ENCODE measurements around the gene CYP1B1. TPM values are rescaled to one million over a fixed set of nuclear protein-coding genes. Genes with fewer than 3 reads are reported as not detected.

The CYP1B1 gene
- total RNA-seq, 6 experiments from 2014 or later, result 3.8 to 7.1 (median 6.4) TPM

GRCh38 chr2:38065502-38066135, 10.3 kb downstream of the CYP1B1 start:
- no peak for ATAC-seq
- H3K4me3 ChIP-seq, result no peak overlapping the region
- H3K9me3 ChIP-seq, result no peaks in the 10 kb centered on the region

GRCh38 chr2:38064801-38065501, 11.0 kb downstream of the CYP1B1 start:
- no peaks in the 10 kb centered on the region for H3K4me1 ChIP-seq
- no peaks in the 10 kb centered on the region for H3K9me3 ChIP-seq
- intact Hi-C loops (cut with DNase I), result no loop called here
- no peak for ATAC-seq
- H3K27ac ChIP-seq, result no peak overlapping the region
- no peak overlapping the region for H3K4me3 ChIP-seq
- WGBS (ENCODE audit: insufficient coverage, low coverage, low lambda C conversion rate, missing lambda C conversion rate), result 58% methylated on average over 5 of the region's 5 CpGs
- H3K27me3 ChIP-seq, result no peaks in the 10 kb centered on the region
- DNase-seq, result no peak
- no peaks in the 10 kb centered on the region for H3K36me3 ChIP-seq
- TF ChIP-seq POLR2A (IDR thresholded peaks at IDR 0.05), result no peak
- no peak for TF ChIP-seq CTCF (IDR thresholded peaks at IDR 0.05)

More at GRCh38 chr2:38065502-38066135, 10.3 kb downstream of the CYP1B1 start:
- intact Hi-C loops (cut with DNase I), result no loop called here
- 92% methylated on average over 3 of the region's 6 CpGs for WGBS (ENCODE audit: insufficient coverage, low coverage, low lambda C conversion rate, missing lambda C conversion rate)
- no peak for DNase-seq
- TF ChIP-seq CTCF (IDR thresholded peaks at IDR 0.05), result no peak
- TF ChIP-seq POLR2A (IDR thresholded peaks at IDR 0.05), result no peak
- Histone ChIP-seq H3K27ac (no peak overlapping the region), H3K36me3 (no peaks in the 10 kb centered on the region), H3K27me3 (no peaks in the 10 kb centered on the region), H3K4me1 (no peaks in the 10 kb centered on the region)

- H3K27ac ChIP-seq, result no peak overlapping the region
- ATAC-seq, result no peak
- no peaks in the 10 kb centered on the region for H3K27me3 ChIP-seq
- intact Hi-C loops (cut with DNase I), result no loop called here
- WGBS (ENCODE audit: insufficient coverage, low coverage, low lambda C conversion rate, missing lambda C conversion rate), result 81% methylated on average over 5 of the region's 5 CpGs
- H3K4me3 ChIP-seq, result no peak overlapping the region
- TF ChIP-seq CTCF (IDR thresholded peaks at IDR 0.05) (no peak), POLR2A (IDR thresholded peaks at IDR 0.05) (no peak)
- H3K9me3 ChIP-seq, result no peaks in the 10 kb centered on the region
- H3K36me3 ChIP-seq, result no peaks in the 10 kb centered on the region
- no peak for DNase-seq
- H3K4me1 ChIP-seq, result no peaks in the 10 kb centered on the region
These were observed 15.5 kb downstream of the CYP1B1 start for GRCh38 chr2:38060236-38061018.

GRCh38 chr2:38057651-38058410, 18.1 kb downstream of the CYP1B1 start:
- Histone ChIP-seq H3K9me3 (no peaks in the 10 kb centered on the region), H3K27ac (no peak overlapping the region), H3K36me3 (no peaks in the 10 kb centered on the region), H3K4me3 (no peak overlapping the region), H3K4me1 (no peaks in the 10 kb centered on the region), H3K27me3 (no peaks in the 10 kb centered on the region)
- TF ChIP-seq CTCF (IDR thresholded peaks at IDR 0.05) (no peak), POLR2A (IDR thresholded peaks at IDR 0.05) (no peak)
- peak in 1 of 4 donors; percentile 48 for ATAC-seq
- DNase-seq, result no peak
- intact Hi-C loops (cut with DNase I), result no loop called here
- 58% methylated on average over 3 of the region's 3 CpGs for WGBS (ENCODE audit: insufficient coverage, low coverage, low lambda C conversion rate, missing lambda C conversion rate)
